Measurements from ENCODE around the gene TNFRSF11A.

DNA sequence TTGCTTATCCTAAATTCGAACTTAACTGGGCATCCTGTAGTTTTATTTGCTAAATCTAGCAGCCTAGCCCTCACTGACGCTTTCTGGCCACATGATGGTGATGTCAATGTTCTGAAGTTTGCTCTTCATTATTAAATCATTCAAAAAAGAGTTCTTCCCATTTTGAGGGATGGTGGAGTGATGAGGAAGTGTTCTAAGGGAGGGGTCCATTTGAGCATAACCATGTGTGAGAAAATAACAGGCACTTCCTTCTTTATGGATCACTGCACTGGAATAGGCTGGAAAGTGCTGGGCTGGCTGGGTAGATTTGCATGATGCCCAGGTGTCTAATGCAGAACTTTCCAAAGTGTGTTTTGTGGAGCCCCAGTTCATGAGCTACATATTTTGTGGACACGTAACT, 74.2 kb downstream of the TNFRSF11A start:
- TF ChIP-seq CTCF (IDR thresholded peaks at IDR 0.05 in 2 of 3, conservative IDR thresholded peaks at IDR 0.05 in 1 of 3; ENCODE audit: borderline replicate concordance in 1 of 3, insufficient read depth in 1 of 3, low read depth in 2 of 3, low read length in 2 of 3) (no peak), ZNF274 (IDR thresholded peaks at IDR 0.05; ENCODE audit: low read depth, low read length) (no peak), SRF (IDR thresholded peaks at IDR 0.05; ENCODE audit: low read depth) (no peak), ELF1 (IDR thresholded peaks at IDR 0.05; ENCODE audit: borderline replicate concordance, low read depth) (no peak), POLR2A (IDR thresholded peaks at IDR 0.05; ENCODE audit: borderline replicate concordance, extremely low read depth, insufficient read depth, insufficient read length) (no peak), EGR1 (IDR thresholded peaks at IDR 0.05; ENCODE audit: low read depth) (no peak), MAX (IDR thresholded peaks at IDR 0.05) (no peak)

Measured in HCT116 (cell line).